Activated CD4-positive, alpha-beta T cell treated with anti-CD3 and anti-CD28 coated beads, Interleukin-2, amount 50 U/mL, for 1 hour (primary cell): Measurements from ENCODE around the gene TREX2.

ENCODE experiments used
- DNase-seq: peaks from one replicate; pipeline ENCODE4 v3.0.0-alpha.2; 2020

Gene TREX2

GRCh38 chrX:153445856-153446635 is at the start of gene TREX2:
Gene TREX2, minus strand, starts transcription at chrX:153446056. Its CDS starts 626 bp downstream, at chrX:153445430.
- no peak for DNase-seq

GRCh38 chrX:153495362-153495751 is 49.5 kb upstream of the TREX2 start:
- no peak for DNase-seq

- DNase-seq: no peak
These were observed 48.9 kb upstream of the TREX2 start, which contains the start of gene BGN for GRCh38 chrX:153494541-153495361. Gene BGN, plus strand, starts transcription at chrX:153494980. Its CDS starts 9,652 bp downstream, at chrX:153504632.

GRCh38 chrX:153494061-153494460 is 48.2 kb upstream of the TREX2 start:
- no peak for DNase-seq

GRCh38 chrX:153493085-153493484 is 47.2 kb upstream of the TREX2 start:
- no peak for DNase-seq

GRCh38 chrX:153492543-153492942 is 46.7 kb upstream of the TREX2 start:
- DNase-seq: no peak

- DNase-seq: no peak
These were observed 46.1 kb upstream of the TREX2 start for GRCh38 chrX:153491918-153492317.

- no peak for DNase-seq
These were observed 45.6 kb upstream of the TREX2 start for GRCh38 chrX:153491351-153491914.

GRCh38 chrX:153490217-153490930 is 44.5 kb upstream of the TREX2 start:
- no peak for DNase-seq

- DNase-seq: no peak
These were observed 42.5 kb upstream of the TREX2 start for GRCh38 chrX:153488231-153488914.

GRCh38 chrX:153487590-153488071 is 41.8 kb upstream of the TREX2 start:
- DNase-seq: no peak

GRCh38 chrX:153486171-153486570 is 40.3 kb upstream of the TREX2 start:
- no peak for DNase-seq

- DNase-seq: no peak
These were observed 39.7 kb upstream of the TREX2 start for GRCh38 chrX:153485396-153486080.

- DNase-seq: no peak
These were observed 36.6 kb upstream of the TREX2 start for GRCh38 chrX:153482376-153483015.

GRCh38 chrX:153481043-153481442 is 35.2 kb upstream of the TREX2 start:
- no peak for DNase-seq

- no peak for DNase-seq
These were observed 32.9 kb upstream of the TREX2 start for GRCh38 chrX:153478746-153479145.

GRCh38 chrX:153477901-153478300 is 32.0 kb upstream of the TREX2 start:
- no peak for DNase-seq

- no peak for DNase-seq
These were observed 31.6 kb upstream of the TREX2 start for GRCh38 chrX:153477364-153477857.

GRCh38 chrX:153476666-153477363 is 31.0 kb upstream of the TREX2 start:
- no peak for DNase-seq

- DNase-seq: no peak
These were observed 30.0 kb upstream of the TREX2 start for GRCh38 chrX:153475751-153476281.
